Erythroblast (primary cell): ENCODE measurements around the gene ABCA7.
"Not testable (repeated sequence)": the region's sequence is repeated elsewhere in the genome, so short reads cannot be mapped to it uniquely, and the experiment has no call there.

Source experiments
- DNase-seq, 2 experiments: peaks; one replicate each; lab custom pipeline; 2025; lab: John Stamatoyannopoulos, UW
- GATA1 ChIP-seq: IDR thresholded peaks from 2 replicates; pipeline ENCODE4 v1.6.1; 2011; ENCODE audit warnings: low read depth, mild to moderate bottlenecking, control low read depth, low read length, moderate library complexity
- POLR2A ChIP-seq: IDR thresholded peaks from 2 replicates; pipeline ENCODE4 v1.6.1; 2011; ENCODE audit warnings: mild to moderate bottlenecking, low read length

ABCA7 gene

GRCh38 chr19:1109697-1110671 is 70.1 kb downstream of the ABCA7 start:
- TF ChIP-seq GATA1 = no peak
- no peak for TF ChIP-seq POLR2A
- DNase-seq = no peak

DNA sequence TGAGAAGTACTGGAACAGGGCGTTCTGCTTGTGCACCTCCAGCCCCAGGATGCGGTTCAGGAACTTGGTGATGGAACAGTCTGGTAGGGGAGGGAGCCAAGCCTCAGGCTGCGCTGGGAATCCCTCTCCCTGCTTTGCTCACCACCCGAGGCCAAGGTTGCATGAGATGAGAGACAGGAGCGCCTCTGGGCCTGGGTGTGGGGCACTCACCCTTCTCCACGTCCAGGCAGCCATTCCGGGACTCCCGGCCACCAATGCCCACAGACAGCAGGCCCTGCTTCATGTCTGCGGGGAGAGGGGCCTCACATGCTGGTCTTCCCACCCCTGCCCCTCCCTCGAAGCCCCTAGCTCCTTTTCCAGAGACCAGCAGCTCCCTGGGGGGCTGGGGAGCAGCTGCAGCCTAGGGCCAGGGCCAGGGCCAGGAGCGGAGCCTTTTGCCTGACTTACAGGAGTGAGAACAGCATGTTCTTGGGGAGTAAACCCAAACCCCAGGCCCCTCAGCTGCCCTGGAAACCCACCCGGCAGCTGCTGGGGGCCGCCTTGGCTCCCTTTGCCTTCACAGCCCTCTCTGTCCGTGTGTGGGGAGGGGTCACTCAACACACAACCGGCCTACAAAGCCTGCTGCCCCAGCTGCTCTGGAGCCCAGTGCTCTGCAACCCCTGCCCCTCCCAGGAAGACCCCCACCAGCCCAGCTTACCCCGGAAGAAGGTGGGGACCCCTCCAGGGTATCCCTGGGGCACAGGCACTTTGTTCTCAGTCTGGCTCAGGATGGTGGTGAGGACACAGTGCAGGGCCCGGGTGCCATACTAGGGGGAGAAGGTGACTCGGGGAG is 71.1 kb downstream of the ABCA7 start:
- DNase-seq = no peak
- TF ChIP-seq GATA1 (no peak), POLR2A (no peak)

DNA sequence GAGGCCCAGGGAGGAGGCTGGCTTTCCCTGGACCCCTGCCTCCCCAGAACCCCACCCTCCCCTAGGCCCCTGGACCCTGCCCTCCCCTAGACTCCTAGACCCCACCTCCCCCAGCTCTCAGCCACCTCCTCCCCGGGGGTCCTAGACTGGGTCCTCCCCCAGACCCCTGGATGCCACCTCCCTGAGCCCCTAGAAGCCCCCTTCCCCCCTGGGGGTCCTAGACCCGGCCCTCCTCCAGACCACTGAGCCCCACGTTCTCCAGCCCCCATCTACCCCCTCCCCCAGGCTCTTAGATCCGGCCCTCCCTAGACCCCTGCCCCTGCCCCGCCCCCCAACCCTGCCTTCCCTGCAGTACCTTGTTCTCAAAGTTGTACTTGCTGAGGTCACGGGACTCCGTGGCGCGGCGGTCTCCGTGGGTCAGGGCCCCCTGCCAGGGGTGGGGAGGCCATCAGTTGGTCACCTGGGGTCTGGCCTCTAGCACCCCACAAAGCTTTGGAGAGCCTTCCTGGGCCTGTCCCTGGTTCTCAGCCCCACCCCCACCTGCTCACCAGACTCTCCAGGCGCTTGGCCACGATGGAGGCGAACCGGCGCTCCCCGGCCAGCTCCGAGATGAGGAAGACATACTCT is 71.8 kb downstream of the ABCA7 start:
- TF ChIP-seq GATA1 (no peak), POLR2A (no peak)
- no peak for DNase-seq

- no peak for TF ChIP-seq POLR2A
- TF ChIP-seq GATA1 = no peak
- DNase-seq = peak in 1 of 2 experiments; percentile 39
Observed at GRCh38 chr19:1112268-1113029, 72.5 kb downstream of the ABCA7 start.

DNA sequence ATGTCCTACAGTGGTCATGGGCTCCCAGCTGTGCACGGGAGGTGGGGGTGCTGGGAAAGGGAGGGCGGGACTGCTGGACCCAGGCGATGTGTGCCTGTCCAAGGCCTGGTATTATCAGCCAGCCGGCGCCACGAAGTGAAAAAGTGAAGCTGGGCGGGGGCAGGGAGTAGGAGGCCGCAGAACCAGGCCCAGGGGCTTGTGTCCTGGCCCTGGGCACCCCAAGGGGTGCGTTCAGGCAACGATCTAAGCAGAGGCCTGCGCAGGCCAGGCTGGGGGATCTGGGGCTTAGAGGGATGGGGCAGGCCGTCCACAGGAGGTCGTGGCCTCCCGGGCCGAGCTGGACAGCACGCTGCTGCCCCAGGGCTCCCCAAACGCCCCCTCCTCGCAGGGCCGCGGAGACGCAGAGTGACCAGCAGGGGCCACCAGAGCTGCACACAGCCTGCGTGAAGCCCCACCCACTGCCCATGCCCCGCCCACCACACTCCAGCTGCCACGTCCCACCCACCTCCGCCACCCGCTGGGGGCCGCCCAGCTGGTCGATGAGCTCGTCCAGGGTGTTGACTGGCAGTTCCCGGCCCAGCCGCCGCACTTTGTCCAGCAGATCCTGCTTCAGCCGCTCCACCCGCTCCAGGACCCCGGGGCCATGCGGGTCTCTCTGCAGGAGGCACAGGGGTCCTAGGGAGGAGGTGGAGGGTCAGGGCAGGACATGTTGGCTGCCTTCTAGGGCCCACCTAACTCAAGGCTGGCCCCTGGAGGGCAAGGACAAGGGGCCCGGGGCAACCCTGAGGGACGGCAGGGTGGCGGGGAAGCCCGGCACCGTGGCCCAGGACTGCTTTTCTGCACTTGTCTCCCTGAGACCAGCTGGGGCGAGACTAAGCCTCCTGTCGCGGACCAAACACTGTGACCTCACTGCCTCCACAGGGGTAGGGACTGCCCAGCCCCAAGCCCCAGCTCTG is 73.4 kb downstream of the ABCA7 start:
- peak; percentile 95 to 98 for DNase-seq
- no peak for TF ChIP-seq POLR2A
- no peak for TF ChIP-seq GATA1

DNA sequence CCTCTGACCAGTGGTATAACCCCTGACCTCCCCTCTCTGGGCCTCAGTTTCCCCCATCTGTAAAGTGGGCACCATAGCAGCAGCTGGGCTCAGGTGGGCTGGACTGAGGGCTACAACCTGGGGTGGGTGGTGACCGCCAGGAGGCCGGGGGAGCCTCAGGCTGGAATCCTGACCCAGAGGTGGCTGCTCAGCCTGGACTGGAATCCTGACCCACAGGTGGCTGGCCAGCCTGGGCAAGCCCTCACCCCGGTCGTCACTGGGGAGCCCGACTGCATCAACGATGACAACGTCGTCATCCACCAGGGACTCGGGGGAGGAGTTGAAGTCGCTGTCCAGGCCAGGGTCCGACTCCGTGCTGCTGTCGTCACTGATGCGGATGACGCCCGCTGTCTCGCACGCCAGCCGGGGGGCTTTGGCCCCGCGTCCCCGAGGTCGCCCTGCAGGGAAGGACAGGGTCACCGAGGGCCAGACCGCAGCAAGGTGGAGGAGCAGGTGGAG is 74.1 kb downstream of the ABCA7 start:
- TF ChIP-seq GATA1 (no peak), POLR2A (no peak)
- DNase-seq = no peak

- not testable (repeated sequence) for DNase-seq
Observed at GRCh38 chr19:1114728-1115127, 74.8 kb downstream of the ABCA7 start.
